CD4-positive, alpha-beta T cell treated with Interferon alpha-2 for 1 hour (primary cell): ENCODE data around the gene RNPC3.
A peak's percentile ranks its signal among the peaks of the same experiment; 100 is the strongest.
"Not testable (repeated sequence)": the region's sequence is repeated elsewhere in the genome, so short reads cannot be mapped to it uniquely, and the experiment has no call there.

Experiments
- DNase-seq, 2 donors: peaks; one replicate each; pipeline ENCODE4 v3.0.0-alpha.2; 2020 to 2022

Gene RNPC3

GRCh38 chr1:103525607-103526507, at the start of gene RNPC3:
Gene RNPC3 (plus strand): TSS chr1:103525699. CDS start chr1:103526071, 372 bp downstream.
- peak; percentile 84 to 89 for DNase-seq

DNA sequence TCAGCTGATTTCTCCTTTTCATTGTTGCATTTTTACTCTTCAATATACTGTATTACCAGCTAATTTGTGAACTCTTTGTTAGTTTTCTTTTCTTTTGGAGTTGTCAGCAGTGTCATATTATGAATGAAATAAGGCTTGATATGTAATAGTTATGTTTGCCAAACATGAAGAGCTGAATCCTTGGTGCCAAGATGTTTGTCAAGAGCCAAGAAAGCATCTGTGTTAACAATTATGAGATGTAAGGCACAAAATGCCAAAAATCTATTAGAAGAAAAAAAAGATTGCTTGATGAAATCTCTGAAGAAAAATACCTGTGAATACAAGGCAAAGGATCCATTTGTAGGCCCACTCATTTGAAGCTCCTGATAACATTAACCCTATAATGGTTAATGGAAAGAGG, 48.4 kb upstream of the RNPC3 start:
- no peak for DNase-seq

GRCh38 chr1:103489935-103490334, 35.6 kb upstream of the RNPC3 start:
- DNase-seq, result no peak

GRCh38 chr1:103492003-103492625, 33.4 kb upstream of the RNPC3 start:
- DNase-seq, result no peak

- no peak for DNase-seq
Measured at GRCh38 chr1:103496014-103496635, 29.4 kb upstream of the RNPC3 start.

GRCh38 chr1:103497404-103497803, 28.1 kb upstream of the RNPC3 start:
- DNase-seq, result no peak

- no peak for DNase-seq
Measured at GRCh38 chr1:103509250-103509649, 16.2 kb upstream of the RNPC3 start.

DNA sequence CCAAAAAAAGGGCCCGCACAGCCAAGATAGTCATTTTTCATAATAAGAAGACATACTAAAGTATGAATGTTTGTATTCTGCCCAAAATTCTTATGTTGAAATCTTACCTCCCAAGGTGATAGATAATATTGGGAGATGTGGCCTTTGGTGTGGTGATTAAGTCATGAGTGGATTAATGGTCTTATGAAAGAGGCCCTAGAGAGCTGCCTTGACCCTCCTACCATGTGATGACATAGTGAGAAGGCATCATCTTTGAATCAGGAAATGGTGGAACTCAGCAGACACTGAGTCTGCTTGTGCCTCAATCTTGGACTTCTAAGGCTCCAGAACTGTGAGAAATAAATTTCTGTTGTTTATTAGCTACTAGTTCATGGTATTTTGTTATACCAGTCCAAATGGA, 11.8 kb upstream of the RNPC3 start:
- DNase-seq, result no peak

GRCh38 chr1:103514920-103515503, 10.5 kb upstream of the RNPC3 start:
- peak; percentile 5 to 71 for DNase-seq

- DNase-seq, result no peak
Measured at GRCh38 chr1:103516283-103516682, 9.2 kb upstream of the RNPC3 start.

DNA sequence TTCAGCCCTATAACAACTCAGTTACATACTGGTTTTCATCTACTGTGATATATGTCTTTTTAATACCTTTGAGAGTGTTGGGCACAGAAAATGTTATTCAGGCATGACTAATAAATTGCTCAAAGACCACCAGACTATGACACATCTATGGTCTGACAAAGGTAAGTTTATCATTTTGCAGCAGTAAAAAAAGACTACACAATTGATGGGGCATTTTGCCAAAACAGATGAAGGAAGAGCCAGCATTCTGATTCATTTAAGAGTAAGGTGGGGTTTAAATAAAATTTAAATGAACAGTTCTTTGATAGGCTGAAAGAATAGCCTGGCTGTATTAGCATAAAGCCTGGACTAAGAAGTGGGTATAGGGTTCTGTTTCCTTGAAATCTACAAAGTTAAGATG, 8.8 kb upstream of the RNPC3 start:
- DNase-seq, result no peak

GRCh38 chr1:103517380-103518047, 8.0 kb upstream of the RNPC3 start:
- DNase-seq, result no peak

DNA sequence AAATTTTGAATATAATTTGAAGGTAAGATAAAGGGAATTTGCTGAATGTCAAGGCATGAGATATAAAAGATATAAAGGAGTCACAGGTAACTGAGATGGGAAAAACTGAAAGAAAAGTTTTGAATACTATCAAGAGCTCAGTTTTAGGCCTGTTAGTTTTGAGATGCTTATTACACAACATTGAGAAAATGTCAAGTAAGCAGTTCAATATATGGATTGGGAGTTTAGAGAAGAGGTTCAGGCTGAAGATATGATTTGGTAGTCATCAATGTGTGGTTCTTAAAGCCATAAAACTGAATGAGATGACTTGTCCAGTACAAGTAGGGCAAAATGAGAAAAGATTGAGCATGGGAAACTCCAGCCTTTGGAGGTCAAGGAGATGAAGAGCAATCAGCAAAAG, 4.7 kb upstream of the RNPC3 start:
- no peak for DNase-seq

DNA sequence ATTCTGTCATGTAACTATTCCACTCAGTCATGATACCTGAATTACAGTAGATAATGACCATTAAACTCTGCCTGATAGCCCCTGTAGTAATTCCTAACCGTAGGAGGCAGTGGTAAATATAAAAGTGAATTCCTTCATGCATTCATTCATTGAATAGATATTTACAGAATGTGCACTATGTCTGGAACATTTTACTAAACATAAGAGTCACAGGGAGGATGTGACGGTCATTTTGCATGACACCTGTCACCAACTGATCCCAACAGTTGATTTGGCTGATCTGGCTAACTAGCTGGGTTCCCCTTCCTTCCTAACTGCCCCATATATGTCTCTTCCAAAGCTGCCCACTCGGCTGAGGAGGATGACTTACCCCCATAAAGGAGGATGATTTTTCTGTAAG, 2.2 kb upstream of the RNPC3 start:
- no peak for DNase-seq

GRCh38 chr1:103525114-103525606, 339 bp upstream of the RNPC3 start:
- no peak for DNase-seq

- DNase-seq, result no peak
Measured at GRCh38 chr1:103527331-103527730, 1.8 kb downstream of the RNPC3 start.

DNA sequence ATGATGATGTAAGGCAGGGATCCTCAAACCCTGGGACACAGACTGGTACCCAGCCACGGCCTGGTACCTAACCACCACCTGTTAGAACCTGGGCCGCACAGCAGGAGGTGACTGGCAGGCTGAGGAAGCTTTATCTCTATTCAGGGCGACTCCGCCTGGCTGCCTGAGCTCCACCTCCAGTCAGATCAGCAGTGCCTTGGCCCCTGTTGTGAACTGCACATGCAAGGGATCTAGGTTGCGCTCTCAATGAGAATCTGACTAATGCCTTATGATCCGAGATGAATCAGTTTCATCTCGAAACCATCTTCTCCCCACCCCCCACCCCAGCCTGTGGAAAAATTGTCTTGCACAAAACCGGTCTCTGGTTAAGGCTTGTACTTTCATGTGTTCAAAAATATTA, 4.2 kb downstream of the RNPC3 start:
- DNase-seq, result peak in 1 of 2 donors; percentile 10

GRCh38 chr1:103538226-103538625, 12.7 kb downstream of the RNPC3 start:
- DNase-seq, result no peak

- DNase-seq, result no peak
Measured at GRCh38 chr1:103541431-103541830, 15.9 kb downstream of the RNPC3 start.

DNA sequence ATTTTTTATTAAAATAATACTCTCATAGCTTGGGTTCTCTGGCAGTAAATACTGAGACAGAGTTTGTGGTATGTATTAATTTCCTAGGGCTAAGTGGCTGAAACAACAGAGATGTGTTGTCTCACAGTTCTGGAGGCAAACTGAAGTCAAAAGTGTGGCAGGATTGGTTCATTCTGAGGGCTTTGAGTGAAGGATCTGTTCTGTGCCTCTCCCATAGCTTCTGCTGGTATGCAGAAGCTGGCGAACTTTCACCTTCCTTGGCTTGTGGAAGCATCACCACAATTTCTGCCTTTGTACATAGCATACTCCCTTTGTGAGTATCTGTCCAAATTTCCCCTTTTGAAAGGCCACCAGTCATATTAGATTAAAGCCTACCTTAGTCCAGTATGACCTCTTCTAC, 21.0 kb downstream of the RNPC3 start:
- no peak for DNase-seq

GRCh38 chr1:103547840-103548239, 22.3 kb downstream of the RNPC3 start:
- no peak for DNase-seq

GRCh38 chr1:103560427-103560826, 34.9 kb downstream of the RNPC3 start:
- no peak for DNase-seq

- DNase-seq, result not testable (repeated sequence)
Measured at GRCh38 chr1:103561124-103561523, 35.6 kb downstream of the RNPC3 start.
